H9 (cell line): ENCODE results near the gene TRUB2. TPM values are rescaled to one million over a fixed set of nuclear protein-coding genes. Genes with fewer than 3 reads are reported as not detected.

Experiments
- DNase-seq: peaks from one replicate; pipeline ENCODE4 v3.0.0-alpha.2; 2017
- H2AFZ ChIP-seq: one replicate; pipeline ENCODE4 v1.6.1; 2013; ENCODE audit warnings: mild to moderate bottlenecking, low read length, control low read depth, moderate library complexity
- H2AK5ac ChIP-seq: 2 replicates; pipeline ENCODE4 v1.6.1; 2013; ENCODE audit warnings: low read length, control low read depth, mixed read lengths; ENCODE audit not compliant: insufficient read length
- H2BK120ac ChIP-seq: one replicate; pipeline ENCODE4 v1.6.1; 2013; ENCODE audit warnings: low read depth, mild to moderate bottlenecking, low read length, control low read depth, inconsistent platforms; ENCODE audit not compliant: poor library complexity, severe bottlenecking
- H2BK12ac ChIP-seq: 2 replicates; pipeline ENCODE4 v1.6.1; 2013; ENCODE audit warnings: low read length, control low read depth, mixed read lengths, low read depth; ENCODE audit not compliant: insufficient read length
- H2BK15ac ChIP-seq: 2 replicates; pipeline ENCODE4 v1.6.1; 2013; ENCODE audit warnings: low read depth, low read length, control low read depth
- H2BK20ac ChIP-seq: one replicate; pipeline ENCODE4 v1.6.1; 2013; ENCODE audit warnings: low read depth, mild to moderate bottlenecking, low read length, control low read depth, inconsistent platforms; ENCODE audit not compliant: poor library complexity, severe bottlenecking
- H2BK5ac ChIP-seq: 2 replicates; pipeline ENCODE4 v1.6.1; 2013; ENCODE audit warnings: low read length, control low read depth, mixed read lengths; ENCODE audit not compliant: insufficient read length
- H3K14ac ChIP-seq: 2 replicates; pipeline ENCODE4 v1.6.1; 2013; ENCODE audit warnings: low read length, control low read depth; ENCODE audit not compliant: insufficient read depth
- H3K18ac ChIP-seq: 2 replicates; pipeline ENCODE4 v1.6.1; 2013; ENCODE audit warnings: low read depth, mild to moderate bottlenecking, mixed read lengths, low read length, control low read depth; ENCODE audit not compliant: insufficient read length
- H3K23ac ChIP-seq: 2 replicates; pipeline ENCODE4 v1.6.1; 2013; ENCODE audit warnings: low read length, control low read depth, mixed read lengths, low read depth; ENCODE audit not compliant: insufficient read length
- H3K23me2 ChIP-seq: 2 replicates; pipeline ENCODE4 v1.6.1; 2013; ENCODE audit warnings: low read depth, mild to moderate bottlenecking, mixed read lengths, low read length, control low read depth; ENCODE audit not compliant: insufficient read length, poor library complexity, severe bottlenecking
- H3K27ac ChIP-seq: 2 replicates; pipeline ENCODE4 v1.5.1; 2013; ENCODE audit warnings: low read length, control low read depth, mixed read lengths, low read depth; ENCODE audit not compliant: insufficient read length
- H3K27me3 ChIP-seq: 2 replicates; pipeline ENCODE4 v1.6.1; 2013; ENCODE audit warnings: low read length, control low read depth, inconsistent platforms; ENCODE audit not compliant: insufficient read depth
- H3K4ac ChIP-seq: 2 replicates; pipeline ENCODE4 v1.6.1; 2013; ENCODE audit warnings: low read depth, mild to moderate bottlenecking, control low read depth, inconsistent platforms, low read length, moderate library complexity
- H3K4me1 ChIP-seq: 2 replicates; pipeline ENCODE4 v1.6.1; 2013; ENCODE audit warnings: low read length, control low read depth, inconsistent platforms; ENCODE audit not compliant: insufficient read depth
- H3K4me2 ChIP-seq: 2 replicates; pipeline ENCODE4 v1.6.1; 2013; ENCODE audit warnings: low read length, control low read depth, mixed read lengths; ENCODE audit not compliant: insufficient read length, insufficient read depth
- H3K56ac ChIP-seq: 2 replicates; pipeline ENCODE4 v1.6.1; 2013; ENCODE audit warnings: low read depth, mild to moderate bottlenecking, mixed read lengths, low read length, control low read depth; ENCODE audit not compliant: insufficient read length
- H3K79me1 ChIP-seq: 2 replicates; pipeline ENCODE4 v1.6.1; 2013; ENCODE audit warnings: low read depth, mild to moderate bottlenecking, moderate library complexity, low read length, control low read depth, inconsistent platforms; ENCODE audit not compliant: insufficient read depth, poor library complexity, severe bottlenecking
- H3K79me2 ChIP-seq: 2 replicates; pipeline ENCODE4 v1.6.1; 2013; ENCODE audit warnings: low read length, control low read depth, inconsistent platforms; ENCODE audit not compliant: insufficient read depth
- H3K9ac ChIP-seq: 2 replicates; pipeline ENCODE4 v1.6.1; 2013; ENCODE audit warnings: low read length, control low read depth, mixed read lengths; ENCODE audit not compliant: insufficient read length; ENCODE audit errors: extremely low read depth
- H3K9me3 ChIP-seq: one replicate; pipeline ENCODE4 v1.6.1; 2013; ENCODE audit warnings: low read depth, low read length, inconsistent platforms; ENCODE audit not compliant: control insufficient read depth
- H3T11ph ChIP-seq: one replicate; pipeline ENCODE4 v1.6.1; 2013; ENCODE audit warnings: mild to moderate bottlenecking, low read length, control low read depth, inconsistent platforms
- H4K20me1 ChIP-seq: one replicate; pipeline ENCODE4 v1.6.1; 2013; ENCODE audit not compliant: control insufficient read depth, insufficient read length, insufficient read depth
- H4K5ac ChIP-seq: 2 replicates; pipeline ENCODE4 v1.6.1; 2013; ENCODE audit warnings: low read depth, mild to moderate bottlenecking, mixed read lengths, low read length, control low read depth; ENCODE audit not compliant: insufficient read length
- H4K8ac ChIP-seq: replicated peaks from 2 replicates; pipeline ENCODE4 v1.6.1; 2013; ENCODE audit warnings: low read length, control low read depth, mixed read lengths, low read depth; ENCODE audit not compliant: insufficient read length
- H4K91ac ChIP-seq: 2 replicates; pipeline ENCODE4 v1.6.1; 2013; ENCODE audit warnings: low read depth, mild to moderate bottlenecking, moderate library complexity, mixed read lengths, low read length, control low read depth; ENCODE audit not compliant: insufficient read length
- H3K27ac Mint-ChIP-seq, 3 experiments: 2 replicates in 2 of 3; 3 replicates in 1 of 3; pipeline ENCODE4 v1.8.0; 2020 to 2021; ENCODE audit warnings: mixed read lengths in 3 of 3, mild to moderate bottlenecking in 1 of 3, moderate library complexity in 1 of 3
- H3K27me3 Mint-ChIP-seq: 2 replicates; pipeline ENCODE4 v1.8.0; 2021; ENCODE audit warnings: low read depth, mild to moderate bottlenecking, moderate library complexity, mixed read lengths
- H3K36me3 Mint-ChIP-seq, 3 experiments: 2 replicates in 2 of 3; 3 replicates in 1 of 3; pipeline ENCODE4 v1.8.0; 2020 to 2021; ENCODE audit warnings: low read depth in 3 of 3, mixed read lengths in 3 of 3; ENCODE audit not compliant: insufficient read depth in 1 of 3
- H3K4me1 Mint-ChIP-seq, 2 experiments: 2 replicates each; pipeline ENCODE4 v1.8.0; 2020; ENCODE audit warnings: mixed read lengths in 2 of 2
- H3K4me3 Mint-ChIP-seq, 2 experiments: 2 replicates in 1 of 2; 3 replicates in 1 of 2; pipeline ENCODE4 v1.8.0; 2020 to 2021; ENCODE audit warnings: mild to moderate bottlenecking in 2 of 2, mixed read lengths in 2 of 2, moderate library complexity in 1 of 2
- H3K9me3 Mint-ChIP-seq, 2 experiments: 2 replicates in 1 of 2; 3 replicates in 1 of 2; pipeline ENCODE4 v1.8.0; 2020; ENCODE audit warnings: mild to moderate bottlenecking in 2 of 2, mixed read lengths in 2 of 2, moderate library complexity in 1 of 2
- CTCF ChIP-seq: fragments of 200-600 bp; sonication (generic); conservative IDR thresholded peaks from 3 replicates; pipeline ENCODE4 v1.8.0; 2021; ENCODE audit warnings: antibody characterized with exemption, mild to moderate bottlenecking
- WGBS: extraction: QIAGEN DNeasy Blood & Tissue Kit; methylation state at CpG from one replicate; pipeline ENCODE4 v1.1.7; 2013; ENCODE audit warnings: missing lambda C conversion rate, low lambda C conversion rate, mixed read lengths; ENCODE audit not compliant: insufficient read length; ENCODE audit errors: extremely low coverage; 5-methylcytosine and 5-hydroxymethylcytosine counted together
- total RNA-seq: library from RNA; stranded (reverse); gene quantifications from 2 replicates; pipeline ENCODE4 v1.2.1, GENCODE V29; 2021

The TRUB2 gene
- total RNA-seq, 1 experiment from 2014 or later, result 38.3 TPM

- Mint-ChIP-seq H3K9me3 (no peaks in the 10 kb centered on the region; a peak in 1 of 5 replicates), H3K27me3 (no peaks in the 10 kb centered on the region), H3K4me1 (peaks cover 6 to 12% of the 10 kb centered on the region in 2 experiments), H3K27ac (no peak overlapping the region), H3K36me3 (peaks cover 2 to 33% (median 26%) of the 10 kb centered on the region in 3 experiments), H3K4me3 (peak overlapping the region; percentile 98 to 99)
- Histone ChIP-seq H3K56ac (no peak overlapping the region), H3K18ac (no peak overlapping the region), H2BK120ac (no peak overlapping the region), H3K27ac (no peak overlapping the region), H3K79me2 (peaks cover 2% of the 10 kb centered on the region; the same call in 1 of the 2 replicates), H3K27me3 (no peaks in the 10 kb centered on the region), H4K8ac (peak overlapping the region; percentile 93), H2AK5ac (no peak overlapping the region), H3K9ac (no peak overlapping the region), H2BK15ac (no peak overlapping the region), H4K5ac (no peak overlapping the region), H3K79me1 (peaks cover 3% of the 10 kb centered on the region), H2AFZ (no peak overlapping the region), H2BK12ac (no peak overlapping the region), H2BK20ac (no peak overlapping the region), H2BK5ac (no peak overlapping the region), H3K14ac (no peak overlapping the region), H3K4ac (no peak overlapping the region), H3K23me2 (peaks cover 7% of the 10 kb centered on the region), H4K91ac (no peak overlapping the region), H3K4me1 (no peaks in the 10 kb centered on the region), H3K9me3 (no peaks in the 10 kb centered on the region), H3K4me2 (peak overlapping the region; percentile 47), H3K23ac (no peak overlapping the region), H3T11ph (no peak overlapping the region), H4K20me1 (no peaks in the 10 kb centered on the region)
- TF ChIP-seq CTCF, result no peak
- no CpG with 5 or more reads among the region's 7 CpGs for WGBS
- DNase-seq, result no peak
Measured at GRCh38 chr9:128321343-128321742, 904 bp downstream of the TRUB2 start.
